Neuronal stem cell (in vitro differentiated cells): ENCODE results near the gene PLEKHH3.
A peak's percentile ranks its signal among the peaks of the same experiment; 100 is the strongest.

Experiments used
- DNase-seq: peaks from one replicate; pipeline ENCODE4 v3.0.0-alpha.2; 2013; ENCODE audit warnings: low spot score
- H2AFZ ChIP-seq: one replicate; pipeline ENCODE4 v1.6.1; 2013; ENCODE audit warnings: mild to moderate bottlenecking, low read length, inconsistent platforms
- H2AK5ac ChIP-seq: 2 replicates; pipeline ENCODE4 v1.6.1; 2013; ENCODE audit warnings: low read depth, mild to moderate bottlenecking, inconsistent platforms, low read length, moderate library complexity, mixed read lengths
- H2BK120ac ChIP-seq: 2 replicates; pipeline ENCODE4 v1.6.1; 2013; ENCODE audit warnings: low read depth, mild to moderate bottlenecking, inconsistent platforms, low read length, moderate library complexity, mixed read lengths
- H2BK12ac ChIP-seq: one replicate; pipeline ENCODE4 v1.6.1; 2013; ENCODE audit warnings: low read length, inconsistent platforms
- H2BK15ac ChIP-seq: 2 replicates; pipeline ENCODE4 v1.6.1; 2013; ENCODE audit warnings: mild to moderate bottlenecking, low read length, inconsistent platforms, mixed read lengths
- H2BK5ac ChIP-seq: one replicate; pipeline ENCODE4 v1.6.1; 2013; ENCODE audit warnings: inconsistent platforms, mild to moderate bottlenecking, low read length, moderate library complexity
- H3K14ac ChIP-seq: one replicate; pipeline ENCODE4 v1.6.1; 2013; ENCODE audit warnings: low read length, inconsistent platforms
- H3K18ac ChIP-seq: 2 replicates; pipeline ENCODE4 v1.6.1; 2013; ENCODE audit warnings: low read length, inconsistent platforms
- H3K23ac ChIP-seq: 2 replicates; pipeline ENCODE4 v1.6.1; 2013; ENCODE audit warnings: low read depth, mild to moderate bottlenecking, mixed read lengths, low read length, inconsistent platforms; ENCODE audit not compliant: poor library complexity
- H3K27ac ChIP-seq: replicated peaks from 3 replicates; pipeline ENCODE4 v1.5.1; 2013; ENCODE audit warnings: low read length, inconsistent platforms
- H3K27me3 ChIP-seq, 3 experiments: 2 replicates each; pipeline ENCODE4 v1.6.1; 2013; ENCODE audit warnings: low read length in 3 of 3, mild to moderate bottlenecking in 2 of 3, inconsistent platforms in 1 of 3, low read depth in 1 of 3, mixed read lengths in 1 of 3, moderate library complexity in 1 of 3; ENCODE audit not compliant: control insufficient read depth in 3 of 3, insufficient read depth in 3 of 3
- H3K36me3 ChIP-seq, 2 donors: replicated peaks in 1 of 2; 2 replicates each; pipeline ENCODE4 v1.6.1; 2013; ENCODE audit warnings: low read length in 2 of 2; ENCODE audit not compliant: control insufficient read depth in 2 of 2, insufficient read depth in 2 of 2
- H3K4ac ChIP-seq: 2 replicates; pipeline ENCODE4 v1.6.1; 2013; ENCODE audit warnings: inconsistent platforms, mild to moderate bottlenecking, low read length, moderate library complexity
- H3K4me1 ChIP-seq, 2 donors: 1 replicate in 1 of 2; 2 replicates in 1 of 2; pipeline ENCODE4 v1.6.1; 2013; ENCODE audit warnings: low read length in 2 of 2, low read depth in 1 of 2; ENCODE audit not compliant: control insufficient read depth in 2 of 2, insufficient read depth in 1 of 2
- H3K4me2 ChIP-seq: one replicate; pipeline ENCODE4 v1.6.1; 2013; ENCODE audit warnings: mild to moderate bottlenecking, low read length, inconsistent platforms; ENCODE audit not compliant: insufficient read depth, poor library complexity, severe bottlenecking
- H3K4me3 ChIP-seq, 2 donors: 2 replicates each; pipeline ENCODE4 v1.5.1; 2013; ENCODE audit warnings: low read length in 2 of 2, mild to moderate bottlenecking in 2 of 2, inconsistent platforms in 1 of 2, moderate library complexity in 1 of 2
- H3K79me1 ChIP-seq: one replicate; pipeline ENCODE4 v1.6.1; 2013; ENCODE audit warnings: low read depth, mild to moderate bottlenecking, inconsistent platforms, low read length, moderate library complexity
- H3K9ac ChIP-seq: one replicate; pipeline ENCODE4 v1.6.1; 2013; ENCODE audit warnings: mild to moderate bottlenecking, low read depth, low read length, inconsistent platforms; ENCODE audit not compliant: poor library complexity
- H3K9me3 ChIP-seq, 2 donors: replicated peaks in 1 of 2; 2 replicates each; pipeline versions ENCODE3 to v1.6.1; 2013; ENCODE audit warnings: low read length in 2 of 2, mild to moderate bottlenecking in 2 of 2, inconsistent platforms in 1 of 2, low read depth in 1 of 2, mixed read lengths in 1 of 2, moderate library complexity in 1 of 2; ENCODE audit not compliant: control insufficient read depth in 2 of 2, insufficient read depth in 1 of 2
- H4K8ac ChIP-seq: one replicate; pipeline ENCODE4 v1.6.1; 2013; ENCODE audit warnings: low read depth, mild to moderate bottlenecking, inconsistent platforms, low read length, moderate library complexity
- H4K91ac ChIP-seq: one replicate; pipeline ENCODE4 v1.6.1; 2013; ENCODE audit warnings: low read length, low read depth, mild to moderate bottlenecking, inconsistent platforms; ENCODE audit not compliant: poor library complexity
- WGBS, 2 donors: extraction: QIAGEN DNeasy Blood & Tissue Kit; methylation state at CpG; one replicate each; pipeline ENCODE4 v1.1.7; 2013; ENCODE audit warnings: missing lambda C conversion rate in 2 of 2, mixed read lengths in 1 of 2; ENCODE audit not compliant: insufficient read length in 2 of 2, insufficient replicate concordance in 1 of 2; ENCODE audit errors: extremely low coverage in 2 of 2; 5-methylcytosine and 5-hydroxymethylcytosine counted together

PLEKHH3 gene

GRCh38 chr17:42687707-42688320 is 11.0 kb upstream of the PLEKHH3 start:
- DNase-seq = no peak
- Histone ChIP-seq H3K14ac (no peak overlapping the region), H3K27me3 (peaks cover 0 to 3% (median 0%) of the 10 kb centered on the region in 3 experiments), H3K4me2 (no peak overlapping the region), H2BK15ac (no peak overlapping the region), H4K91ac (no peak overlapping the region), H2BK12ac (no peak overlapping the region), H3K9me3 (peaks cover 0 to 2% of the 10 kb centered on the region in 2 donors), H3K27ac (no peak overlapping the region), H2AFZ (no peak overlapping the region), H3K4me1 (peaks cover 4 to 6% of the 10 kb centered on the region in 2 donors), H3K4me3 (no peak overlapping the region), H3K36me3 (peaks cover 37 to 87% of the 10 kb centered on the region in 2 donors), H3K18ac (no peak overlapping the region), H2BK5ac (peak overlapping the region; percentile 43), H3K23ac (peak overlapping the region; percentile 27), H3K9ac (no peak overlapping the region), H2BK120ac (no peak overlapping the region), H2AK5ac (no peak overlapping the region), H3K4ac (no peak overlapping the region), H4K8ac (no peak overlapping the region), H3K79me1 (peaks cover 1% of the 10 kb centered on the region)
- WGBS, 2 donors = no CpG with 5 or more reads among the region's 27 CpGs

- no peak overlapping the region for H2AFZ ChIP-seq
- H2BK15ac ChIP-seq = no peak overlapping the region
- H4K91ac ChIP-seq = no peak overlapping the region
- H2BK120ac ChIP-seq = no peak overlapping the region
- no peak overlapping the region for H3K9ac ChIP-seq
- H2AK5ac ChIP-seq = no peak overlapping the region
- no peak overlapping the region for H3K4me2 ChIP-seq
- H3K9me3 ChIP-seq = no peaks in the 10 kb centered on the region
- no peak overlapping the region for H3K14ac ChIP-seq
- peaks cover 0 to 3% (median 0%) of the 10 kb centered on the region in 3 experiments for H3K27me3 ChIP-seq
- H3K18ac ChIP-seq = no peak overlapping the region
- peaks cover 4 to 7% of the 10 kb centered on the region in 2 donors for H3K4me1 ChIP-seq
- peaks cover 29 to 76% of the 10 kb centered on the region in 2 donors for H3K36me3 ChIP-seq
- H2BK12ac ChIP-seq = no peak overlapping the region
- H3K23ac ChIP-seq = peak overlapping the region; percentile 69
- DNase-seq = no peak
- WGBS, 2 donors = no CpG with 5 or more reads among the region's 32 CpGs
- H4K8ac ChIP-seq = no peak overlapping the region
- peaks cover 1% of the 10 kb centered on the region for H3K79me1 ChIP-seq
- H2BK5ac ChIP-seq = no peak overlapping the region
- H3K4ac ChIP-seq = no peak overlapping the region
- H3K27ac ChIP-seq = no peak overlapping the region
- no peak overlapping the region for H3K4me3 ChIP-seq
Measured at GRCh38 chr17:42686520-42687128, 9.8 kb upstream of the PLEKHH3 start.

- H3K79me1 ChIP-seq = peaks cover 1% of the 10 kb centered on the region
- no peak overlapping the region for H3K4ac ChIP-seq
- WGBS, 2 donors = no CpG with 5 or more reads among the region's 14 CpGs
- no peak overlapping the region for H2AFZ ChIP-seq
- H3K9ac ChIP-seq = no peak overlapping the region
- H2BK12ac ChIP-seq = no peak overlapping the region
- H3K27me3 ChIP-seq = peaks cover 0 to 3% (median 0%) of the 10 kb centered on the region in 3 experiments
- H3K4me3 ChIP-seq = no peak overlapping the region
- H3K4me1 ChIP-seq = peaks cover 6 to 7% of the 10 kb centered on the region in 2 donors
- H3K14ac ChIP-seq = no peak overlapping the region
- no peak overlapping the region for H3K4me2 ChIP-seq
- H3K27ac ChIP-seq = no peak overlapping the region
- no peak overlapping the region for H3K18ac ChIP-seq
- no peak overlapping the region for H4K91ac ChIP-seq
- no peak overlapping the region for H2AK5ac ChIP-seq
- no peak overlapping the region for H2BK15ac ChIP-seq
- no peaks in the 10 kb centered on the region for H3K9me3 ChIP-seq
- H2BK120ac ChIP-seq = no peak overlapping the region
- H4K8ac ChIP-seq = no peak overlapping the region
- H3K23ac ChIP-seq = peak overlapping the region; percentile 77
- no peak for DNase-seq
- H2BK5ac ChIP-seq = no peak overlapping the region
- H3K36me3 ChIP-seq = peaks cover 24 to 68% of the 10 kb centered on the region in 2 donors
Measured at GRCh38 chr17:42685831-42686230, 9.0 kb upstream of the PLEKHH3 start.

- H4K8ac ChIP-seq = peak overlapping the region; percentile 48
- no peak overlapping the region for H2BK5ac ChIP-seq
- no peak overlapping the region for H3K4ac ChIP-seq
- no peak overlapping the region for H2AFZ ChIP-seq
- WGBS, 2 donors = no CpG with 5 or more reads among the region's 50 CpGs
- H3K9me3 ChIP-seq = no peaks in the 10 kb centered on the region
- peaks cover 20 to 60% of the 10 kb centered on the region in 2 donors for H3K36me3 ChIP-seq
- peak overlapping the region; percentile 75 for H4K91ac ChIP-seq
- H3K4me3 ChIP-seq = peak overlapping the region in 1 of 2 donors; percentile 49
- peak overlapping the region; percentile 79 for H3K9ac ChIP-seq
- peaks cover 12% of the 10 kb centered on the region in 2 donors for H3K4me1 ChIP-seq
- H2BK15ac ChIP-seq = no peak overlapping the region
- no peak for DNase-seq
- no peak overlapping the region for H2BK120ac ChIP-seq
- no peak overlapping the region for H3K14ac ChIP-seq
- H3K79me1 ChIP-seq = peaks cover 1% of the 10 kb centered on the region
- H2AK5ac ChIP-seq = no peak overlapping the region
- H3K18ac ChIP-seq = peak overlapping the region; percentile 58
- no peak overlapping the region for H3K4me2 ChIP-seq
- H3K27ac ChIP-seq = no peak overlapping the region
- peak overlapping the region; percentile 62 for H3K23ac ChIP-seq
- no peak overlapping the region for H2BK12ac ChIP-seq
- peaks cover 0 to 6% (median 0%) of the 10 kb centered on the region in 3 experiments for H3K27me3 ChIP-seq
Measured at GRCh38 chr17:42684929-42685556, 8.2 kb upstream of the PLEKHH3 start.
